ENCODE data around the gene PLG.
"Not testable (repeated sequence)": the region's sequence is repeated elsewhere in the genome, so short reads cannot be mapped to it uniquely, and the experiment has no call there.

PLG gene

DNA sequence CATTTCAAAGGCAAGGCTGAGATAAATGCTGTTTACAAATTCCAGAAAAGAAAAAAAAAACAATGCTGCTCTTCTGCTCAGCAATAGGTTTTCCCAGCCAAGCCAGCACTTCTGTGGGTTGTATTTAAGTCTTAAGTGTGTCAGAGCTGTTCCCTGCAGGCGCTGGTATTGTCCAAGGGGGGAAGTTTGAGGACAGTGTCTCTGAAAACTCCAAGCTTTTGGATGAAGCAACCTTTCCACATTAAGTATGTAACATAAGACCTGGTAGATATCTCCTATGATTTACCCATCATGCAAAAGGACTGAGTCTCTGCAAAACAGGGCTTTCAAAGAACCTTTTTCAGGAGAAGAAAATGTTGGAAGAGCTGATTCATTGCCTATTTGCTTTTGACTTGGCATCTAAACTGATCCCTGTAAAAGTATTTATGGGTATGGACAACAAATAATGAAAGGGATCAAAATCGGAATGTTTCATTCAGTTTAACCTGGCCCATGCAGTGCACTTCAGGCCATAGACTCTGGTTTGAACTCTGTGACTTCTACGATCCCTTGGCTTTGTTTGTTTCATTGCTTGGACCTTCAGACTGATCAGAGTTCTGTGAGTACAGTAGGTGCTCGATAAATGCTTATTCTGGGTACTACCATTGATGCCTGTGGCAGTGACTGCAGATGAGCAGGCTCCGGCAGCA lies 16.1 kb upstream of the PLG start:
- no peak for DNase-seq (ENCODE audit: extremely low read depth, insufficient read length)
- Histone ChIP-seq H3K27me3 (replicated peaks; ENCODE audit: control insufficient read depth, insufficient read depth, low read length) (no peaks in the 10 kb centered on the region), H3K36me3 (ENCODE audit: control insufficient read depth, insufficient read depth, low read length) (no peaks in the 10 kb centered on the region), H3K4me3 (replicated peaks; ENCODE audit: low read depth, low read length) (no peak overlapping the region)
- TF ChIP-seq, protein P1, sequence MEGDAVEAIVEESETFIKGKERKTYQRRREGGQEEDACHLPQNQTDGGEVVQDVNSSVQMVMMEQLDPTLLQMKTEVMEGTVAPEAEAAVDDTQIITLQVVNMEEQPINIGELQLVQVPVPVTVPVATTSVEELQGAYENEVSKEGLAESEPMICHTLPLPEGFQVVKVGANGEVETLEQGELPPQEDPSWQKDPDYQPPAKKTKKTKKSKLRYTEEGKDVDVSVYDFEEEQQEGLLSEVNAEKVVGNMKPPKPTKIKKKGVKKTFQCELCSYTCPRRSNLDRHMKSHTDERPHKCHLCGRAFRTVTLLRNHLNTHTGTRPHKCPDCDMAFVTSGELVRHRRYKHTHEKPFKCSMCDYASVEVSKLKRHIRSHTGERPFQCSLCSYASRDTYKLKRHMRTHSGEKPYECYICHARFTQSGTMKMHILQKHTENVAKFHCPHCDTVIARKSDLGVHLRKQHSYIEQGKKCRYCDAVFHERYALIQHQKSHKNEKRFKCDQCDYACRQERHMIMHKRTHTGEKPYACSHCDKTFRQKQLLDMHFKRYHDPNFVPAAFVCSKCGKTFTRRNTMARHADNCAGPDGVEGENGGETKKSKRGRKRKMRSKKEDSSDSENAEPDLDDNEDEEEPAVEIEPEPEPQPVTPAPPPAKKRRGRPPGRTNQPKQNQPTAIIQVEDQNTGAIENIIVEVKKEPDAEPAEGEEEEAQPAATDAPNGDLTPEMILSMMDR (IDR thresholded peaks at IDR 0.05; ENCODE audit: insufficient read depth, low read length, poor library complexity, severe bottlenecking), result no peak

DNA sequence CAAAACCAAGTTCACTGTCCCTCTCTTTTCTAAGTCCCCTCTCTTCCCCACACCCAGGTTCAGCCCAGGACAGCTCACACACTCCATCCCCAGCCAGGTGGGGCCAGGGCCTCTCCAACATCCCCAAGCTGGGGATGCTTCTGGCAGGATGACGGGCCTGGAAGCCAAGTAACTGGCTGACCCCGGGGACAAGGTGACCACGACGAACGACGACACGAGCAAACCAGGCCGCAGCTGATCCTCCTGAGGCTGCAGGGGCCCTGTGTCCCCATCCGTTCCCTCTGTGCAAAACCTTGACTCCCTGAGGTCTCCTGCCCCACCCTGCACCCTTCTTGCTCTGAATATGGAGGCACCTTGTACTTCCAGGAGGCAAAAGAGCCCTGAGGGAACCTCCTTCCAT lies 11.6 kb upstream of the PLG start:
- Histone ChIP-seq H3K4me3 (replicated peaks; ENCODE audit: low read depth, low read length) (no peak overlapping the region), H3K27me3 (replicated peaks; ENCODE audit: control insufficient read depth, insufficient read depth, low read length) (no peaks in the 10 kb centered on the region), H3K36me3 (ENCODE audit: control insufficient read depth, insufficient read depth, low read length) (no peaks in the 10 kb centered on the region)
- no peak for DNase-seq (ENCODE audit: extremely low read depth, insufficient read length)
- TF ChIP-seq, protein P1 (IDR thresholded peaks at IDR 0.05; ENCODE audit: insufficient read depth, low read length, poor library complexity, severe bottlenecking), result no peak

DNA sequence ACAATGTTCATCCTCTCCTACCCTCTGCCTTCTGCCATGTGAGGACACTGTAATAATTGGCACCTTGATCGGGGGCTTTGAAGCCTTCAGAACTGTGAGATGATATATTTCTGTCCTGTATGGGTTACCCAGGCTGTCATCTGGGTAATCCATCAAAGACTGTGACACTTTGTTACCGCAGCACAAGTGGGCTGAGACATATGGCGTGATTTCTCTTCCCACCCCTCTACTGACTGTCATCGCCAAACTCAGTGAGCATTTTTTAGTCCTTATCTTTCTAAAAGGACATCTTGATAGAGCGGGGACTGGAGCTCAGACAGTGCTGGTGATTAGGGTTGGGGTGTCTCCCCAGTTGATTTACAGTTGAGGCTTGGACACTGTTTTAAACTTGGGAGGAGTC lies 10.4 kb upstream of the PLG start:
- H3K36me3 ChIP-seq (ENCODE audit: control insufficient read depth, insufficient read depth, low read length), result no peaks in the 10 kb centered on the region
- TF ChIP-seq, protein P1 (IDR thresholded peaks at IDR 0.05; ENCODE audit: insufficient read depth, low read length, poor library complexity, severe bottlenecking), result no peak
- no peak for DNase-seq (ENCODE audit: extremely low read depth, insufficient read length)

DNA sequence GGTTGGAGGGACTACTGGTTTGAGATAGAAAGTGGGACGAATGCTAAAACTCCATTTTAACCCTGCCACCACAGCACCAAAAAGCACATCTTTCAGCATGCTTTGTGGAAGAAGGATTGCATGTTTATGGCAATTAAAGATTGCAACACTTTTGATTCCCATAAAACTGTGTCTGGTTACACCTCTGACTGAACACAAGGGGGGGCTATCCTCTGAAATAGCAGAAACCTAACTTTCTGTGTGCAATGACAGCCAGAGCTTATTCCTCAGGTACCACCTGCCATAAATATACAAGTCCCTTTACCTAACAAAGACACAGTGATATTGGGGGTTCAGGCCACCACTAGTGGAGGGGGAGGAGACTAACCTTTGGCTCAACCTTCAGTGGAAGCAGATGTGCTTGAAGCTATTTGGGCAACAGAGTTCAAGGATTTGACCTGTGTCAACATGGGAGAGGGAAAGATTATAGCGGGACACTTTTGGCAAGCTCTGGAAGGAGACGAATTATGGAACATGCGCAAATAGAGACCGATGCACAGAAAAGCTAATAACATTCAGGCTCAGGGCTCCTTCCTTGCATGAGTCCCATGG lies 9.6 kb upstream of the PLG start:
- no peaks in the 10 kb centered on the region for H3K36me3 ChIP-seq (ENCODE audit: control insufficient read depth, insufficient read depth, low read length)
- no peak overlapping the region for H3K4me3 ChIP-seq (replicated peaks; ENCODE audit: low read depth, low read length)
- no peak for DNase-seq (ENCODE audit: extremely low read depth, insufficient read length)
- H3K27me3 ChIP-seq (replicated peaks; ENCODE audit: control insufficient read depth, insufficient read depth, low read length), result no peaks in the 10 kb centered on the region
- TF ChIP-seq, protein P1 (IDR thresholded peaks at IDR 0.05; ENCODE audit: insufficient read depth, low read length, poor library complexity, severe bottlenecking), result peak; percentile 15

More for the DNA sequence above, 10.4 kb upstream of the PLG start:
- no peaks in the 10 kb centered on the region for H3K27me3 ChIP-seq (replicated peaks; ENCODE audit: control insufficient read depth, insufficient read depth, low read length)
- H3K4me3 ChIP-seq (replicated peaks; ENCODE audit: low read depth, low read length), result no peak overlapping the region

DNA sequence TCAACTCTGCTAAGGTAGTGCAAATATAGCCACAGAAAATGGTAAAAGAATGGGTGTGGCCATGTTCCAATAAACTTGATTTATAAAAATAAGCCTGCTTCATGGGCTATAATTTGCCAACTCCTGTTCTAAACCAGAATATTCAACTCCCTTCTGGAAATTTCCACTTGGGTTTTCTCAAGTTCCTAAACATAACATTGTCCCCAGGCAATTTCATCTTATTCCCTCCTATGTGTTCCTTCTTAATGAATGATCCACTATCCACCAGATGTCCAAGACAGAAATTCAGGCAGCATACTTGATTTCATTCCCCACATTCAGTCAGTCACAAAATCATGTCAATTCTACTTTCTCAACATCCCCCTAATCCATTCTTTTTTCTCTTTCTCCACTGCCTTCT lies 7.0 kb upstream of the PLG start:
- H3K4me3 ChIP-seq (replicated peaks; ENCODE audit: low read depth, low read length); H3K27me3 ChIP-seq (replicated peaks; ENCODE audit: control insufficient read depth, insufficient read depth, low read length); DNase-seq (ENCODE audit: extremely low read depth, insufficient read length); H3K36me3 ChIP-seq (ENCODE audit: control insufficient read depth, insufficient read depth, low read length): not testable (repeated sequence)

DNA sequence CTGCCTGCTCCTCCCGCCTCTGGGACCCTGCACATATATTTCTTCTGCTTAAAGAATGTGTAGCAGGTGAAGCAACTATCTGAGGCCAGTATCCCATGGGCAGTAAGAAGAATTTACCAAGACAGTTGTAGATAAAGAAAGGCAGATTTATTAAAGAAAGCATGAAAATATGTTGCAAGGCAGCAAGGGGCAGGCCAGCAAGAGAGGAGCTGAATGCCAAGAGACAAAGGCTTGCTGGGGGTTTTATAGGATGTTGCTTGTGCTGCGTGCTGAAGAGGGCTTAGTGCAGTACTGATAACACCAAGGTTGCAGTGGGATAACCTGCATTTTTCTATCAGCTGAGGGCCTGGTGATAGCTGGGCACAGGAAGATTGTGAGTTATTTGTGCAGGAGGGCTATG lies 6.4 kb upstream of the PLG start:
- not testable (repeated sequence) for H3K4me3 ChIP-seq (replicated peaks; ENCODE audit: low read depth, low read length); H3K27me3 ChIP-seq (replicated peaks; ENCODE audit: control insufficient read depth, insufficient read depth, low read length); DNase-seq (ENCODE audit: extremely low read depth, insufficient read length); H3K36me3 ChIP-seq (ENCODE audit: control insufficient read depth, insufficient read depth, low read length)

DNA sequence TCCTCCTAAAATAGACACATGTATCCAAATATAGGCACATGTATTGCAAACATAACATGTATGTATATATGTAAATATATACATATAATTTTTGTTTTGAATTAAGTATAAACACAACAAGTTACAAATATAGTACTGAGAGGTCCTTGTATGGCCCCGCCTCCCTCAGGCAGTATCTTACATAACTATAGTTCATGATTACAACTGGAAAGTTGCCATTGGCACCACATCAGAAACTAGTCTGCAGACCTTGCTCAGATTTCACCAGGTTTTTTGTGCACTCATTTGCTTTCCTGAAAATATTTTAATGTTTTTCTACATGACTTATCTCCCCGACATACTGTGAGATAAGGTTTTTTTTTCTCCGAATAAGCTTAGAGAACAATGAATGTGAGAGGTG lies 5.2 kb upstream of the PLG start:
- H3K4me3 ChIP-seq (replicated peaks; ENCODE audit: low read depth, low read length); H3K27me3 ChIP-seq (replicated peaks; ENCODE audit: control insufficient read depth, insufficient read depth, low read length); H3K36me3 ChIP-seq (ENCODE audit: control insufficient read depth, insufficient read depth, low read length); DNase-seq (ENCODE audit: extremely low read depth, insufficient read length): not testable (repeated sequence)

All from GM06990 (cell line).